Measurements from ENCODE around the gene RECQL5. TPM values are rescaled to one million over a fixed set of nuclear protein-coding genes. Genes with fewer than 3 reads are reported as not detected.
"Not testable (repeated sequence)": the region's sequence is repeated elsewhere in the genome, so short reads cannot be mapped to it uniquely, and the experiment has no call there.

RECQL5 gene
- total RNA-seq, 1 donor from 2014 or later = 44.0 TPM

DNA sequence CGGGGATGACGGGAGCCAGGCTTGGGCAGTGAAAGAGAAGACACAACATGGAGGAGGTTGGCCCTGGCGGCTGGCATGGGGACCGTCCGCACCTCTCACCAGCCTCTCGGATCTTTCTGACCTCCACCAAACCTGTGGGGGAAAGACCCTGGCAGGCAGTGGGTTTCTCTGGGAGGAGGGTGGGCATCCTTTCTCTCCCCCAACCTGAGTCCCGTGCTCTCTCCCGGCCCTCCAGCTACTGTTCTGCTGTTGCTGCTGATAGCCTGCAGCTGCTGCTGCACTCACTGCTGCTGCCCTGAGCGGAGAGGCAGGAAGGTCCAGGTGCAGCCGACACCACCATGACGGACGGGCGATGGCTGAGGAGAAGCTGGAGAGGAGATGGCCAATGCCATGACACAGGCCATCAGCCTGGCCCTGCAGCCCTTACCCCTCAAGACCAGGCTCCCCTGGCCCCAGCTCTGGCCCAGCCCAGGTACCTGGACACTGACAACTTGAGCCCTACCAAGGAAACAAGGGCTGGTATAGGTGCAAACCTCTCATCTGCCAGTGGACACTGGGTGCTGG, 26.3 kb downstream of the RECQL5 start:
- DNase-seq (ENCODE audit: extremely low spot score in 2 of 2) = no peak
- TF ChIP-seq, protein P1, sequence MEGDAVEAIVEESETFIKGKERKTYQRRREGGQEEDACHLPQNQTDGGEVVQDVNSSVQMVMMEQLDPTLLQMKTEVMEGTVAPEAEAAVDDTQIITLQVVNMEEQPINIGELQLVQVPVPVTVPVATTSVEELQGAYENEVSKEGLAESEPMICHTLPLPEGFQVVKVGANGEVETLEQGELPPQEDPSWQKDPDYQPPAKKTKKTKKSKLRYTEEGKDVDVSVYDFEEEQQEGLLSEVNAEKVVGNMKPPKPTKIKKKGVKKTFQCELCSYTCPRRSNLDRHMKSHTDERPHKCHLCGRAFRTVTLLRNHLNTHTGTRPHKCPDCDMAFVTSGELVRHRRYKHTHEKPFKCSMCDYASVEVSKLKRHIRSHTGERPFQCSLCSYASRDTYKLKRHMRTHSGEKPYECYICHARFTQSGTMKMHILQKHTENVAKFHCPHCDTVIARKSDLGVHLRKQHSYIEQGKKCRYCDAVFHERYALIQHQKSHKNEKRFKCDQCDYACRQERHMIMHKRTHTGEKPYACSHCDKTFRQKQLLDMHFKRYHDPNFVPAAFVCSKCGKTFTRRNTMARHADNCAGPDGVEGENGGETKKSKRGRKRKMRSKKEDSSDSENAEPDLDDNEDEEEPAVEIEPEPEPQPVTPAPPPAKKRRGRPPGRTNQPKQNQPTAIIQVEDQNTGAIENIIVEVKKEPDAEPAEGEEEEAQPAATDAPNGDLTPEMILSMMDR (IDR thresholded peaks at IDR 0.05) = no peak
- TF ChIP-seq POLR2A (IDR thresholded peaks at IDR 0.05) (no peak), POLR2AphosphoS5 (IDR thresholded peaks at IDR 0.05; ENCODE audit: insufficient read depth in 1 of 2, low read depth in 1 of 2) (no peak)
- peak overlapping the region in 1 of 2 donors; percentile 31 for H3K4me3 ChIP-seq
- peaks cover 25% of the 10 kb centered on the region for H3K4me1 ChIP-seq
- H3K27me3 ChIP-seq = no peaks in the 10 kb centered on the region
- intact Hi-C loops (cut with DNase I) = no loop called here
- H3K9me3 ChIP-seq = no peaks in the 10 kb centered on the region
- no peaks in the 10 kb centered on the region for H3K36me3 ChIP-seq
- H3K27ac ChIP-seq = peak overlapping the region; percentile 54

DNA sequence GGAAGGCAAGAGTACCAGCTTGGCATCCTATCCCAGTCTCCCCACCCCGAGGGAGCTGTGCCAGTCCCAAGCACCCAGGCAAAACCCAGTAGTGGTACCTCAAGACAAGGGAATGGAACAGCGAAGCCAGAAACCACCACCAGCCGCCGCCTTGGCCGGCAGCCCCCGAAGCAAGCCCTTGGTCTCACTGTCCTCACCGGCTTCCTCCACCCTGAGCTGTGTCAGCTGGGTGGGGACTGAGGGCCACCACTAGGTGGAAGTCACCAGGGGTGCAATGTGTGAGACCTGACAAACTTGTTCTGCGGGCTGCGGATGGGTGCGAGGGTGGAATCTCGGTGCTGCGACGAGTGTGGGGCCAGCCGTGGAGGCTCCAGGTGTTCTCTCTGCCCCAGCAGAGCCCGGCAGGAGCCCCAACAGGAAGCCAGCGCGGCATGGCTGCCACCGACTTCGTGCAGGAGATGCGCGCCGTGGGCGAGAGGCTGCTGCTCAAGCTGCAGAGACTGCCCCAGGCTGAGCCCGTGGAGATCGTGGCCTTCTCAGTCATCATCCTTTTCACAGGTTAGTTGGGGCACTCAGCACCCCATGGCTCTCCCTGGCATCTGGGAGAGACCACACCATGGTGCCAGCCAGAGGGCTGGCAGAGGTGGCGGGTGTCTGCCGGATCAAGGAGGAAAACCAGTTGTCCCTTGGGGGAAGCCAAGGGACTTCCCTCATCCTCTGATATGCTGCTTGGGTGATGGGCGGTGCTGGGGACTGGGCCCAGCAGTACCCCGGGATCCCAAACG, 27.0 kb downstream of the RECQL5 start:
- H3K27ac ChIP-seq = peak overlapping the region; percentile 54
- no peaks in the 10 kb centered on the region for H3K27me3 ChIP-seq
- H3K4me1 ChIP-seq = peaks cover 18% of the 10 kb centered on the region
- H3K4me3 ChIP-seq = peak overlapping the region in 1 of 2 donors; percentile 31
- DNase-seq (ENCODE audit: extremely low spot score in 2 of 2) = no peak
- peak; percentile 37 to 59 for TF ChIP-seq POLR2AphosphoS5 (IDR thresholded peaks at IDR 0.05; ENCODE audit: insufficient read depth in 1 of 2, low read depth in 1 of 2)
- TF ChIP-seq, protein P1 (IDR thresholded peaks at IDR 0.05) = no peak
- no peaks in the 10 kb centered on the region for H3K9me3 ChIP-seq
- H3K36me3 ChIP-seq = no peaks in the 10 kb centered on the region
- intact Hi-C loops (cut with DNase I) = no loop called here

DNA sequence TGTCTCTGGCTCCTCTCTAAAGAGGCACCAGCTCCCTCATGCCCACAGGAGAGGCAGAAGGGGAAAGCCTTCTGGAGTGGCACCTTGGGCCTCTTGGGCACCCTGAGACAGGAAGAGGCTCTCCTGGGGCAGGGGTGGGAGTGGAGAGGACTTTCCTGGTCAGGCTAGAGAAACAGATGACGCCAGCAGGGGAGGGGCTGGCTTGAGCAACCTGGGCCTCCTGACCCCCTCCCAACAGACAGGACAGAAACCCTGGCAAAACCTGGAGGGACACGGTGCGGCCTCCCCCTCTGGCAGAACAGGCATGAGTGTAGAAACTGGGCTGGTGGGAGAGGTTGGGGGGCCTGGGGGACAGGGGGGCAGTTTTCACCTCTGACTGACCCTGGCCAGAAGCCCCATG, 27.6 kb downstream of the RECQL5 start:
- peak overlapping the region in 1 of 2 donors; percentile 31 for H3K4me3 ChIP-seq
- H3K27me3 ChIP-seq = no peaks in the 10 kb centered on the region
- no peaks in the 10 kb centered on the region for H3K9me3 ChIP-seq
- H3K27ac ChIP-seq = peak overlapping the region; percentile 54
- no peak for DNase-seq (ENCODE audit: extremely low spot score in 2 of 2)
- TF ChIP-seq, protein P1 (IDR thresholded peaks at IDR 0.05) = no peak
- TF ChIP-seq POLR2A (IDR thresholded peaks at IDR 0.05) (no peak), POLR2AphosphoS5 (IDR thresholded peaks at IDR 0.05; ENCODE audit: insufficient read depth in 1 of 2, low read depth in 1 of 2) (no peak)
- intact Hi-C loops (cut with DNase I) = no loop called here
- no peaks in the 10 kb centered on the region for H3K36me3 ChIP-seq
- peaks cover 21% of the 10 kb centered on the region for H3K4me1 ChIP-seq

DNA sequence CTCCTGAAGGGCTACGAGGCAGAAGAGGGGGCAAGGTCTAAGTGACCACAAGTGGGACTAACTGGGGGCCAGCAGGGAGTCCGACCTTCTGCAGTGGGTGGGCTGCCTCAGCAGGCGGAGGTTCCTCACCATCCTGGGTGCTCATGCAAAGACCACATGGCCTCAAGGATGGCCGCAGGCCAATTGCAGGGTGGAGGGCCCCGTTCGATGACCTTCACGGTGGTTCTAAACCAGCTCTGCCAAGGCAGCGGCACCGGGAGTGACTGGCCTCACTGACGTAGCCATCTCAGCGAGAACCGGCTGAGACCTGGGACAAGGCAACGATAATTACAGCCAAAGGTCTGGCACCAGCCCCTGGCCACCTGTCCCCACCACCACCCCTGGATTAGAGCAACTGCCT, 28.1 kb downstream of the RECQL5 start:
- TF ChIP-seq POLR2AphosphoS5 (IDR thresholded peaks at IDR 0.05; ENCODE audit: insufficient read depth in 1 of 2, low read depth in 1 of 2) (no peak), POLR2A (IDR thresholded peaks at IDR 0.05) (no peak)
- TF ChIP-seq, protein P1 (IDR thresholded peaks at IDR 0.05) = no peak
- H3K27me3 ChIP-seq = no peaks in the 10 kb centered on the region
- H3K4me1 ChIP-seq = peaks cover 25% of the 10 kb centered on the region
- no peak overlapping the region for H3K4me3 ChIP-seq
- no peak for DNase-seq (ENCODE audit: extremely low spot score in 2 of 2)
- intact Hi-C loops (cut with DNase I) = no loop called here
- peak overlapping the region; percentile 54 for H3K27ac ChIP-seq
- no peaks in the 10 kb centered on the region for H3K36me3 ChIP-seq
- no peaks in the 10 kb centered on the region for H3K9me3 ChIP-seq

DNA sequence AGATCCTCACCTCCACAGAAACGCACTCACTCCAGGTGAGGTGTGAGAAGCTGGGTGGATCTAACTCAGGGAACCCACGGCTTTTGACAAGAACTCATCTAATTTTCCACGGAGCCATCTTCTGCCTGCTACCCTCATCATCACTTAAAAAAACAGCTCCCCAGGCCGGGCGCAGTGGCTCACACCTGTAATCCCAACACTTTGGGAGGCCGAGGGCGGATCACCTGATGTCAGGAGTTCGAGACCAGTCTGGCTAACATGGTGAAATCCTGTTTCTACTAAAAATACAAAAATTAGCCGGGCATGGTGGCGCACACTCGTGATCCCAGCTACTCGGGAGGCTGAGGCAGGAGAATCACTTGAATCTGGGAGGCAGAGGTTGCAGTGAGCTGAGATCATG, 28.9 kb downstream of the RECQL5 start:
- intact Hi-C loops (cut with DNase I) = not testable (repeated sequence)

More for the DNA sequence above, 28.9 kb downstream of the RECQL5 start:
- DNase-seq (ENCODE audit: extremely low spot score in 2 of 2); H3K36me3 ChIP-seq; H3K9me3 ChIP-seq; H3K27ac ChIP-seq; H3K4me3 ChIP-seq; H3K27me3 ChIP-seq: not testable (repeated sequence)
- H3K4me1 ChIP-seq = peaks cover 25% of the 10 kb centered on the region

Data from vagina (tissue), 2 donors.